Embryonic facial prominence (tissue), 1 donor: ENCODE measurements around the gene OSBPL3.

Experiments
- DNase-seq: peaks from one replicate; pipeline ENCODE4 v3.0.0-alpha.2; 2016; ENCODE audit errors: extremely low spot score

The OSBPL3 gene

GRCh38 chr7:24980534-24981170 is 674 bp upstream of the OSBPL3 start:
- DNase-seq, result no peak

- no peak for DNase-seq
Measured at GRCh38 chr7:24979470-24979862, 512 bp downstream of the OSBPL3 start.

GRCh38 chr7:24978843-24979469 is 1.0 kb downstream of the OSBPL3 start:
- DNase-seq, result no peak

GRCh38 chr7:24975644-24976260 is 4.2 kb downstream of the OSBPL3 start:
- no peak for DNase-seq

- DNase-seq, result no peak
Measured at GRCh38 chr7:24975172-24975571, 4.8 kb downstream of the OSBPL3 start.

GRCh38 chr7:24974026-24974832 is 5.7 kb downstream of the OSBPL3 start:
- no peak for DNase-seq

GRCh38 chr7:24972991-24973390 is 7.0 kb downstream of the OSBPL3 start:
- DNase-seq, result no peak

GRCh38 chr7:24972166-24972477 is 7.9 kb downstream of the OSBPL3 start:
- DNase-seq, result no peak

GRCh38 chr7:24971333-24972165 is 8.4 kb downstream of the OSBPL3 start:
- no peak for DNase-seq

GRCh38 chr7:24970676-24971075 is 9.3 kb downstream of the OSBPL3 start:
- no peak for DNase-seq

GRCh38 chr7:24968165-24968564 is 11.8 kb downstream of the OSBPL3 start:
- DNase-seq, result no peak

GRCh38 chr7:24967696-24968095 is 12.3 kb downstream of the OSBPL3 start:
- DNase-seq, result no peak

- DNase-seq, result no peak
Measured at GRCh38 chr7:24966802-24967201, 13.2 kb downstream of the OSBPL3 start.

- DNase-seq, result no peak
Measured at GRCh38 chr7:24965831-24966708, 13.9 kb downstream of the OSBPL3 start.

GRCh38 chr7:24964191-24964590 is 15.8 kb downstream of the OSBPL3 start:
- no peak for DNase-seq

- DNase-seq, result no peak
Measured at GRCh38 chr7:24963218-24963617, 16.8 kb downstream of the OSBPL3 start.

- no peak for DNase-seq
Measured at GRCh38 chr7:24962418-24962962, 17.5 kb downstream of the OSBPL3 start.

- no peak for DNase-seq
Measured at GRCh38 chr7:24959735-24960485, 20.1 kb downstream of the OSBPL3 start.

GRCh38 chr7:24958399-24958798 is 21.6 kb downstream of the OSBPL3 start:
- no peak for DNase-seq

GRCh38 chr7:24956021-24956420 is 24.0 kb downstream of the OSBPL3 start:
- DNase-seq, result no peak
